Nephron (organoid): ENCODE results near the gene RELCH.

Source experiments
- H3K27ac Mint-ChIP-seq, 3 experiments: 2 replicates each; pipeline ENCODE4 v1.8.0; 2020; ENCODE audit warnings: mixed read lengths in 3 of 3, mild to moderate bottlenecking in 2 of 3, moderate library complexity in 1 of 3
- H3K27me3 Mint-ChIP-seq: 2 replicates; pipeline ENCODE4 v1.8.0; 2021; ENCODE audit warnings: low read depth, mild to moderate bottlenecking, moderate library complexity, mixed read lengths
- H3K36me3 Mint-ChIP-seq: 2 replicates; pipeline ENCODE4 v1.8.0; 2020; ENCODE audit warnings: low read depth, mixed read lengths
- H3K4me1 Mint-ChIP-seq: 2 replicates; pipeline ENCODE4 v1.8.0; 2020; ENCODE audit warnings: mixed read lengths
- H3K4me3 Mint-ChIP-seq, 3 experiments: 2 replicates each; pipeline ENCODE4 v1.8.0; 2020; ENCODE audit warnings: mild to moderate bottlenecking in 3 of 3, mixed read lengths in 3 of 3, moderate library complexity in 2 of 3
- H3K9me3 Mint-ChIP-seq: 2 replicates; pipeline ENCODE4 v1.8.0; 2020; ENCODE audit warnings: mixed read lengths
- TF ChIP-seq, protein P1 (sequence below), 3 experiments: fragments of 200-600 bp; sonication (generic); IDR thresholded peaks; one replicate each; pipeline ENCODE4 v1.5.0; 2021; ENCODE audit warnings: antibody characterized with exemption in 3 of 3; ENCODE audit not compliant: unreplicated experiment in 3 of 3

RELCH gene

DNA sequence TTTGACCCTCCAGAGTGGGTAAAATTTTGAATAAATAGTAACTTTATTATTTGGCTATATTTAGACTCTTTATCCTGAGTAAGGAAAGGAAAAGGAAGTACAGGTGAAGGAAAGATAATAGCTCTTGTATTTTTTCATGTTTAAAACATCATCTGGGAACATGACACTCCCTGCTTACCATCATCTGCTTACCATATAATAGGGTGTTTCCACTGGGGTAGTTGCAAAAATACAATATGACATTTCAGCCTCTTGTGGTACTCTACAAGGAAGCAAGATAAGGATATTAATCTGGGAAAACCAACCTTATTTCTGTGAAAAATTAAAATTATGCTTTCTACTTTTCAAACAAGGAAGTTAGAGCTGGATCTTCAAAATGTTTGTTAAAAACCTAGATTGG, 9.9 kb downstream of the RELCH start:
- no peaks in the 10 kb centered on the region for H3K4me1 Mint-ChIP-seq
- no peaks in the 10 kb centered on the region for H3K27me3 Mint-ChIP-seq
- peaks cover 8% of the 10 kb centered on the region for H3K9me3 Mint-ChIP-seq
- no peak overlapping the region for H3K27ac Mint-ChIP-seq
- no peak overlapping the region for H3K4me3 Mint-ChIP-seq
- TF ChIP-seq, protein P1, sequence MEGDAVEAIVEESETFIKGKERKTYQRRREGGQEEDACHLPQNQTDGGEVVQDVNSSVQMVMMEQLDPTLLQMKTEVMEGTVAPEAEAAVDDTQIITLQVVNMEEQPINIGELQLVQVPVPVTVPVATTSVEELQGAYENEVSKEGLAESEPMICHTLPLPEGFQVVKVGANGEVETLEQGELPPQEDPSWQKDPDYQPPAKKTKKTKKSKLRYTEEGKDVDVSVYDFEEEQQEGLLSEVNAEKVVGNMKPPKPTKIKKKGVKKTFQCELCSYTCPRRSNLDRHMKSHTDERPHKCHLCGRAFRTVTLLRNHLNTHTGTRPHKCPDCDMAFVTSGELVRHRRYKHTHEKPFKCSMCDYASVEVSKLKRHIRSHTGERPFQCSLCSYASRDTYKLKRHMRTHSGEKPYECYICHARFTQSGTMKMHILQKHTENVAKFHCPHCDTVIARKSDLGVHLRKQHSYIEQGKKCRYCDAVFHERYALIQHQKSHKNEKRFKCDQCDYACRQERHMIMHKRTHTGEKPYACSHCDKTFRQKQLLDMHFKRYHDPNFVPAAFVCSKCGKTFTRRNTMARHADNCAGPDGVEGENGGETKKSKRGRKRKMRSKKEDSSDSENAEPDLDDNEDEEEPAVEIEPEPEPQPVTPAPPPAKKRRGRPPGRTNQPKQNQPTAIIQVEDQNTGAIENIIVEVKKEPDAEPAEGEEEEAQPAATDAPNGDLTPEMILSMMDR (IDR thresholded peaks at IDR 0.05; ENCODE audit: unreplicated experiment in 3 of 3), result no peak
- H3K36me3 Mint-ChIP-seq, result peaks cover 11% of the 10 kb centered on the region

DNA sequence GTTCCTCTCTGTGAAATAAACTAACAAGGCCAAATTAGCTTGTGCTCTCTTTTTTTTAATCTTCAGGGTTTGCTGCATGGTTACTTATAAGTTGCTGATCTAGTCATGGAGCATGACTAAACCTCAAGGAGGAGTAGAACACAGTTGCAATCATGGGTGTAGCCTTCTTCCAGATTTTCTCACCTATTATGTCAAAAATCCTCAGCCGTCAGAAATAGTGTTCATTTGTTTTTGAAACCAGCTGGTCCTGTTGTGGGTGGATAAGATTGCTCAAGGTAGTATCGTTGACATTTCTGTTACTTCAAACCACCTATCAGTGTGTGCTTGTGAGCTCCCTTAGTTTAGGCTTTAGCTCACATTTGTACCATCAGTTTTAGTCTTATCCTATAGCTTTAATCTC, 11.2 kb downstream of the RELCH start:
- no peaks in the 10 kb centered on the region for H3K4me1 Mint-ChIP-seq
- TF ChIP-seq, protein P1 (IDR thresholded peaks at IDR 0.05; ENCODE audit: unreplicated experiment in 3 of 3), result no peak
- H3K4me3 Mint-ChIP-seq, result no peak overlapping the region
- H3K27ac Mint-ChIP-seq, result no peak overlapping the region
- H3K36me3 Mint-ChIP-seq, result peaks cover 2% of the 10 kb centered on the region
- no peaks in the 10 kb centered on the region for H3K27me3 Mint-ChIP-seq
- H3K9me3 Mint-ChIP-seq, result peaks cover under 1% of the 10 kb centered on the region

GRCh38 chr18:62199629-62200028, 12.6 kb downstream of the RELCH start:
- Mint-ChIP-seq H3K4me3 (no peak overlapping the region), H3K27me3 (no peaks in the 10 kb centered on the region), H3K27ac (no peak overlapping the region), H3K9me3 (no peaks in the 10 kb centered on the region), H3K4me1 (no peaks in the 10 kb centered on the region), H3K36me3 (no peaks in the 10 kb centered on the region)
- TF ChIP-seq, protein P1 (IDR thresholded peaks at IDR 0.05; ENCODE audit: unreplicated experiment in 3 of 3), result no peak

GRCh38 chr18:62200121-62200914, 13.3 kb downstream of the RELCH start:
- Mint-ChIP-seq H3K9me3 (no peaks in the 10 kb centered on the region), H3K4me1 (no peaks in the 10 kb centered on the region), H3K4me3 (no peak overlapping the region), H3K27me3 (no peaks in the 10 kb centered on the region), H3K27ac (no peak overlapping the region), H3K36me3 (no peaks in the 10 kb centered on the region)
- TF ChIP-seq, protein P1 (IDR thresholded peaks at IDR 0.05; ENCODE audit: unreplicated experiment in 3 of 3), result no peak

GRCh38 chr18:62201870-62202269, 14.8 kb downstream of the RELCH start:
- H3K36me3 Mint-ChIP-seq, result no peaks in the 10 kb centered on the region
- H3K4me1 Mint-ChIP-seq, result no peaks in the 10 kb centered on the region
- no peak overlapping the region for H3K4me3 Mint-ChIP-seq
- H3K27me3 Mint-ChIP-seq, result no peaks in the 10 kb centered on the region
- no peak overlapping the region for H3K27ac Mint-ChIP-seq
- TF ChIP-seq, protein P1 (IDR thresholded peaks at IDR 0.05; ENCODE audit: unreplicated experiment in 3 of 3), result no peak
- H3K9me3 Mint-ChIP-seq, result no peaks in the 10 kb centered on the region

GRCh38 chr18:62205824-62206223, 18.8 kb downstream of the RELCH start:
- no peak overlapping the region for H3K27ac Mint-ChIP-seq
- H3K27me3 Mint-ChIP-seq, result no peaks in the 10 kb centered on the region
- TF ChIP-seq, protein P1 (IDR thresholded peaks at IDR 0.05; ENCODE audit: unreplicated experiment in 3 of 3), result no peak
- no peak overlapping the region for H3K4me3 Mint-ChIP-seq
- H3K36me3 Mint-ChIP-seq, result peaks cover 19% of the 10 kb centered on the region
- peaks cover 8% of the 10 kb centered on the region for H3K9me3 Mint-ChIP-seq
- H3K4me1 Mint-ChIP-seq, result no peaks in the 10 kb centered on the region
